Stimulated activated naive CD4-positive, alpha-beta T cell (primary cell): ENCODE data around the gene MAPK4.
"Not testable (repeated sequence)": the region's sequence is repeated elsewhere in the genome, so short reads cannot be mapped to it uniquely, and the experiment has no call there.

Experiments used
- DNase-seq, 6 experiments: peaks; one replicate each; lab custom pipeline; 2025; lab: John Stamatoyannopoulos, UW

The MAPK4 gene

DNA sequence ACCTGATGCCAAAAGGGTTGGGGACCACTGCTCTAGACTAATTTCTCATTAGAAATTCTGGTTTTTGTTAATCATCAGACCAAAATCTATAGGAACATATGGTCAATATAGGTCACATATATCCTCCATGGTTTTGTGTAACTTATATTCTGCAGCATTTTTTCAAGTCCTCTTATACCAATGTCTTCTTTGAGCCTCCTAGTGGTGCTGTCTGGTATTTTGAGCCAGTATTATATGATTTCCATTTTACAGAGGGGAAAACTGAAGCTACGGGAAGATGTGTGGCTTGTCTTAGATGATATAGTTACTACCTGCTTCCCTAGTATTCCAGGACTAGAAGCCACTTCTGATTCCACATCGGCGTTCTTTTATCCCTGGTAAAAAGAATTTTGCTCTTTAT lies 13.8 kb downstream of the MAPK4 start:
- DNase-seq: no peak

DNA sequence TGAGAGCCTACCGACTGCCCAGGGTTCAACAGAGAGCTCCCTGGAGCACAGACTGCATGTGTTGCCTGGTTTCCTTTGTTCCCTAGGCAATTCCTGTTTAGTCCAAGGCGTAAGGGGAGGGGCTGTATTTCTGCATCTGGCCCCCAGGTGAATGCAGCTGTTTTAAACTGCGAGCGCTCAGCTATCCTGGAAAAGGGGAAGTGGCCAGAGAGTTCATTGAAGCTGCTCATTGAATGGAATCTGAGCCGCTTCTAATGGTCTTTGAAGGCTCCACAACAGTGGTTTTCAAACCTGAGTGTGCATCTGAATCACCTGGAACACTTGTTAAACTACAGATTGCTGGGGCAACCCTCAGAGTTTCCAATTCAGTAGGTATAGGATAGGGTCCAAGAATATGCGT lies 18.1 kb downstream of the MAPK4 start:
- no peak for DNase-seq

DNA sequence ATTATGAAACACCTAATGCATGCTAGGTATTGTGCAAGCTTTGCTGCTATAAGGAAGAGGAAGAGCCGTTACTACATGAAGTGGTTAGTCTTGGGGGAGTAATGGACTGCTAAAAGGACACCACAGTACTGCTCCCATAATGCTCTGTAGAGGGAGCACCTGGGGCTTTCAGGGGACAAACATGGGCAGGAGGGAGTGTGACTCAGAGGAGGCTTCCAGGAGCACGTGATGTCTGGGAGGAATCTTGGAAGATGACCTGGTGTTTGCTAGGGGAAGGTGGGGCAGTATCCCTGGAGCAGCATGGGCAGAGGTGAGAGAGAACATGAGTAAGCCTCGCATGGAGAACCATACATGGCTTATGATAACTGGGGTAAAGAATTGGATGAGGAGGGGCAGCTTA lies 18.8 kb downstream of the MAPK4 start:
- DNase-seq: no peak

DNA sequence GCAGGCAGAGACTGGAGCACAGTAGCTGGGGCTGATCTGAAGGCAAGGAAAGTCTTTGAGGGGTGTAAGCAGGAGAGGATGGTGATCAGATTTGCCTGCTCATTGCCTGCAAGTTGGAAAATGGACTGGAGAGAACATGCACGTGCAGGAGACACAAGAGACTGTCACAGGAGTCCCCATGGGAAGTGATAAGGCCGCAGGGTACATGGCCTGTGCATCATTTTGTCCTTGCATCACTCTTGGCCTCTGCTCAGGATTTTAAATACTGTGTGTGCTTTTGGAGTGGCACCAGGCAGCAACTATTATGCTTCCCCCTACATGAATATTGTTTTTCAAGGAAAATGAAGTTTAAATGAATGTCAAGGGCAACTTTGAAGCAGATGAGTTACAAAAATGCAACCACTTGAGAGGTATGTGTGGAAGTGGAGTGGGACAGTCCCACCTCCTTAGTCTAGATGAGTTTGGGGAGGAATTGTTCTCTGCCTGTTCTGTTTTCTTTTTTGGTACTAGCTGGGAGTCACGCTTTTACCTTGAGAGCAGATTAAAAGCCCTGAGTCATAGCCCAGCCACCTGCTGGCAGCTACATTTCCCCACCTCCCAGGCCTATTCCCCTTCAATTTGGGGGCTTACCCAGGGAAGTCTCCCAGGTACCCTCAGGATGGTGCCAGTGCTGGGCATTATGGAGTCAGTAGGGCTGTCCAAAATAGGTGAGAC lies 19.3 kb downstream of the MAPK4 start:
- peak in 1 of 6 experiments; percentile 4 for DNase-seq

DNA sequence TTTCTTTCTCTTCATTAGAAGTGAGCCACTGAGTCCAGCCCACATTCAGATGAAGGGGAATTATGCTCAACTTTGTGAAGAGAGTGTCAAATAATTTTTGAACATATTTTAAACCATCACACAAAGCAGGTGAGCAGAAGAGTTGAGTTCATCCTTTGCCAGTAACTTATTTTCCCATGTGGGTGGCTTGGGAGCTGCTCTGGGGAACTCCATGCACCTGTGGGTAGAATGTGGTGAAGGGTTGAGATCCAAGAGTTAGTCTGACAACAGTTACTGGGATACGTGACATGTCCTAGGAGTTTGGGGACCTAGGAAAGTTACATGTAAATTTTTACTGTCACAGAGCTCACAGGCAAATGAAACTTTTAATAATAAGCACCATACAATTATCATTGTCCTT lies 21.6 kb downstream of the MAPK4 start:
- no peak for DNase-seq

DNA sequence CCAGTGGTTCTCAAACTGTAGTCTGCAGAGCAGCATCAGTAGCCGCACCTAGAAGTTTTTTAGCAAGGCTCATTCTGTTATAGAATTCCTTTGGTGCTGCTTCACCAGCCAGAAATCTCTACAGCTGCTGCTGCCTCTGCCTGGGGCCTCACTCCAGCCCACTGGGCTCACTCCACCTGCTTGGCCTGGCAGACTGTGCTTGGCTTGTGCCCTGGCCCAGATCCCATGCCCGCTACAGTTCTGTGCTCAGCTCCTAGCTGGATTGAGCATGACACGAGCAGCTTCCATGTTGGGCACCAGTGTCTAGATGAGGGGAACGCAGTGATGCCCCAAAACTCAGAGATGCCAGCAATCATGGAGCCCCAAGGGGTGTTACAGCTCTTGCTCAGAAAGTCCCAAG lies 22.6 kb downstream of the MAPK4 start:
- DNase-seq: no peak

DNA sequence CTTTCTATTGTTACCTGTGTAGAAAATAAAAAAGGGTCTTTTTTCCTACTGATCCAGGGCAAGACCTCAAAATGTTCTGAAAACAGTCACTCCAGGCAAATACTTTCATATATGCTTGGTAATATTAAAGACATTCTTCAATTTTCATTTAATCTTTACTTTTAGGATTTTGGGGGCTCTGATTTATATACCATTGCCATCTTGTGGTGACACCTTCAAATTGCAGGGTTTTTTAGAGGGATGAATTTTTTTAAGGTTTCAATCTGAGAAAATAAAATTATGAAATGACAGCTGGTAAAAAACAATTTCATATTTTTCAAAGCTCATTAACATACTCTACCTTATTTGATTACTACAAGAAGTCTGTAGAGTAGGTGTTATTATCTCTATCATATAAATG lies 26.8 kb downstream of the MAPK4 start:
- no peak for DNase-seq

DNA sequence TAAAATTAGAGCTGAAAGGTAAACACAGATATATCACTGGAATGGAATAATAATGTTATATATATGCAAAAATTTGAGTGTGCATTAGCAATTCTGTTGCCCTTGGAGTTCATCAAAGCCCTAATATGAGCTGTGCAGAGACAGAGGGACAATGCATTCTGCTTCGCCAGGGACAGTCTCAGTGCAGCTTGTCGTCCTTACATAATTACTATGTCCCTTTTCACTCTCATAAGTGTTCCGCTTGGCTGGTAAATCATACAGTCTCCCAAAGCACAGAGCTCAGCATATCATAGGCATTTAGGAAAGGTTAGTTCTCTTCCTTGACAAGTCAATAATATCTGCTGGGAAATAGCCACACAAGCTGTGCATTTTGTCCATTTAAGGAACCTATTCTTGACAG lies 30.7 kb downstream of the MAPK4 start:
- no peak for DNase-seq

DNA sequence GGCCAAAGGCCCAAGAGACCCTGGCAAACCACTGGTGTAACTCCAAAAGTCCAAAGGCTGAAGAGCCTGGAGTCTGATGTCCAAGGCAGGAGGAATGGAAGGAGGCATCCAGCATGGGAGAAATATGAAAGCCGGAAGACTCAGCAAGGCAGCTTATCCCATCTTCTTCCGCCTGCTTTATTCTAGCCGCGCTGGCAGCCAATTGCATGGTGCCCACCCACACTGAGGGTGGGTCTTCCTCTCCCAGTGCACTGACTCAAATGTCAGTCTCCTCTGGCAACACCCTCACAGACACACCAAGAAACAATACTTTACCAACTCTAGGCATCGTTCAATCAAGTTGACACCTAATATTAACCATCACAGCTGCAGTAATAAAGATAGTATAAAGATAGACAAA lies 34.1 kb downstream of the MAPK4 start:
- no peak for DNase-seq

DNA sequence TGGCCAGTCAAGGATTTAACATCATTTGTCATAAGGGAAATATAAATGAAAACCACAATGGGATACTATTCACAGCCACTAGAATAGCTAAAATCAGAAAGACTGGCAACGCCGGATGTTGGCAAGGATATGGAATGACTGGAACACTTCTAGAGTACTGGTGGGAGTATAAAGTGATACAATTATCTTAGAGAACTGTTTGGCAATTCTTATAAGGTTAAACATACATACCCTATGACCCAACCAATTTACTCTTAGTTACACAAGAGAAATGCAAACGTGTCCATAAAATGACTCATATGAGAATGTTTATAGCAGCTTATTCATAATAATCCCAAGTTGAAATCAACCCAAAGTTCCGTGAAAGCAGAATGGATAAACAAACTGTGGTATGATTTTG lies 35.1 kb downstream of the MAPK4 start:
- no peak for DNase-seq

DNA sequence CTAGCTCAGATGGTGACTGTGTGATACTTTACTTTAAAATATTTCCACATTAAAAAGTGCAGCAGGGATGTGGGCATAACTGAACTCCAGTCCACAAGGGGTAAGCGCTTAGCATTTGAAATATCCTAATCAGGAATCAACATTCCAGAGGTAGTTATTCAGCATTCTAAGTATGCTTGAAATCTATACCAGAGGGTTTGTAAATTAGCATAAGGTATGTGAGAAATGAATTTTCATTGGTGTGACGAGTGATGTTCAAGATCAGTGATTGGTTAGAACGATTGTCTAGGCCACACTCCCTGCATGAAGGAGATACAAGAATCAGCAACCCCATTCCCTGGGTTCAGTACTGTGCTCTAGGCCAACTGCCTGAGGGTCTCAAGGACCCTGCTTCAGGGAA lies 42.6 kb downstream of the MAPK4 start:
- DNase-seq: no peak

DNA sequence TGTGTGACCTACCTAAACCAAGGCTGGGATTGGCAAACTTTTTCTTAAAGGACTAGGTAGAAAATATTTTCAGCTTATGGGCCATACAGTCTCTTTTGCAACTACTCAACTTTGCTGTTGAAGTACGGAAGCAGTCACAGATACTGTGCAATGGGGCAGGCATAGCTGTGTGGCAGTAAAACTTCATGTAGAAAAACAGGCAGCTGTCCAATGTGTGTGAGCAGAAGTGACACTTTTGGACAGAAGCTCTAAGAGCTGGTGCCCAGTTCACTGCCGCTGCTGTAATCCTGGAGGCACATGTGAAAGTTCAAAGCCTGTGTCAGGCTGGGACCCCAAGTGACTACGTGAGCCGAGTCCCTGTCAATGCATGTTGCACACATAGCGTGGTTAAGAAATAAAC lies 46.7 kb downstream of the MAPK4 start:
- DNase-seq: no peak

DNA sequence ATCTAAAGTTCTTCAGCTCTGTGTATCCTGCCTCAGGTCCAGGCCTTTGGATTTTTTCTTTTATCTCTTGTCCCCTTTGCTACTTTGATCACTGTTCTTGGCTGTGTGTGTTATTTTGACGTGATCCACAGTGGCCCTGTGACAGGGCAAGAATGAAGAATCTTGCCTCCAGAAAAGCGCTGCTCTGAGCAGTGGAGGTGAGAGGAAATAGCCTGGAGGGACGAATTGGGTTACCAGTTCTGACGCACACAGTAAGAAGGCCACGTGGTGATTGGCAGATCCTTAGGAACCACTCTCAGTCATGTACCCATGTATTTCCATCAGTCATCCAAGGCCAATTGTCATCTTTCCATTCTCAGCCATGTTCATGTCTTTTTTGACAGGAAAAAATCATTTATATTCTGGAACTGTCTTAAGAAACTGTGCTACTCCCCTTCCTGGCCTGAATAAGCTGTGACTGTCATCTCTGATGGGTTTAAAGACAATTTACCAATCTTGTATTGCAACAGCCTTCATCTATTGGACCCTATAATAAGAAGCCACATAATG lies 47.6 kb downstream of the MAPK4 start:
- no peak for DNase-seq

DNA sequence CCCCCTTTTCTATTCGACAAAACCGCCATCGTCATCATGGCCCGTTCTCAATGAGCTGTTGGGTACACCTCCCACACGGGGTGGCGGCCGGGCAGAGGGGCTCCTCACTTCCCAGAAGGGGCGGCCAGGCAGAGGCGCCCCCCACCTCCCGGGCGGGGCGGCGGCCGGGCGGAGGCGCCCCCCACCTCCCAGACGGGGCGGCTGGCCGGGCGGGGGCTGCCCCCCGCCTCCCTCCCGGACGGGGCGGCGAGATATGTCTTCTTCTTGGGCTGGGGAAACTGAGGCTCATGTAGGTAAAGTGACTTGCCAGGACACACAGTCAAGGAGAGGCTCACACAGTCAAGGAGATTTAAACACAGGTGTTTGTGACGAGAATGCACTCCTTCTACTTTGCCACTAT lies 49.3 kb downstream of the MAPK4 start:
- DNase-seq: not testable (repeated sequence)

DNA sequence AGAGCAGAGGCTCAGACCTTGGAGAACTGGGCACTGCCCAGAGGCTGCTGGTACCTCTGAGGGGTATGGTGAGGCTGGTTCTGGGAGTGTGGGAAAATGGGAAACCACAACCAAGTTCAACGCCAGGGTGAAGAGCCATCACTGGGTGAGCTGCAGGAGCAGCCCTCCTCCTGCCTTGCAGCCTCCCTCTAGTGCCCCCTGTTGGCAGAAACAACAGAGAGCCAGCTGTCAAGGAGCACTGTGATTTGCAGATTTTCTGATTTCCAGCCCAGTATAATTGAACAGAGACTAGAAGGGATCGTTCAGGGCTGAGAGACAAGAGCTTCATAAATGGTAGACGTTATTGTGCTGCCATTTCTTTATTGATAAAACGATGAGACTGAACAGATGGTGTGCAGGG lies 50.5 kb downstream of the MAPK4 start:
- no peak for DNase-seq

DNA sequence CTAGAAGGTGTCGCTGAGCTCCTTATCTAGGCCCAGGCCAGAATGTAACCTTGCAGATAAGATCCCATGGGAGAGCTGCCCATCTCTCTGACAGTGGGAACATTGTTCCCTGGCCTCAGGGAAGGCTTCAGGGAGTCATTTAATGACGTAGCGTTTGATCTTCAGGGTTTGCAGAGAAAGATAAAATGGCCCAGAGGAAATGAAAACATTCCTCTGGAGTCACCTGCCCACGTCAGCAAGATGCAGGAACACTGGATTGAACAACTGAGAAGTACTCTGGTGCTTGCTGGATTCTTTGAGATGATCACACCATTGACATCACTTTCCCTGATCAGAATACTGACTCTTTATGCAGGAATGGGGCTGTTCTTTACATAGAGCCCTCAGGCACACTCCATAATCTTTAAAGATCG lies 51.6 kb downstream of the MAPK4 start:
- DNase-seq: no peak

DNA sequence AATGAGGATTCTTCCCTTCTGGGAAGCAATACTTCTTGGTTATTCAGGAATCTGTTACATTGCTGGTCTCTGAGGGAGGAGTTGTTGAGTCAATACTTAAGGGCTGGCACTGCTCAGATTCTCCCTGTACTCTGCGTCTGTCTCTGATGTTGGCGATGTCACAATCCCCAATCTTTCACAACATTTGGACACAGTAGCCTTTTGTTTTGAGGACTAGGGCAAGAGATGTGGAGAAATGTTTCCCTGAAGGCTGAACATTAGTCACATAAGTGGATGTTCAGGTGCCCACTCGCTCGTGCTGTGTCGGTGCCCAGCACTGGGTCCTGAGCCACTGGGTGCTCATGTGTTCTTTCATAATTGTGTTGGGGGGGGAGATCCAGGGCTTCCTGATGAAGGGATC lies 55.0 kb downstream of the MAPK4 start:
- no peak for DNase-seq

DNA sequence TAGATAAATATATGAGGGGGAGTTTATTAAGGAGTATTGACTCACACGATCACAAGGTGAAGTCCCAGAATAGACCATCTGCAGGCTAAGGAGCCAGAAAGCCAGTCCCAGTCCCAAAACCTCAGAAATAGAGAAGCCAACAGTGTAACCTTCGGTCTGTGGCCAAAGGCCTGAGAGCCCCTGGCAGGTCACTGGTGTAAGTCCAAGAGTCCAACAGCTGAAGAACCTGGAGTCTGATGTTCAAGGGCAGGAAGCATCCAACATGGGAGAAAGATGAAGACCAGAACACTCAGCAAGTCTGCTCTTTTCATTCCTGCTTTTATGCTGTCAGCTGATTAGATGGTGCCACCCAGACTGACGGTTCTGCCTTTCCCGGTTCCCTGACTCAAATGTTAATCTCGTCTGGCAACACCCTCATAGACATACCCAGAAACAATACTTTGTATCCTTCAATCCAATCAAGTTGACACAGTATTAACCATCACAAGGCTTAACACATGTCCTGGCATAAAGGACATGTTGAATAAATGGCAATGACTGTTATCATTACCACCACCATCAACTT lies 56.7 kb downstream of the MAPK4 start:
- no peak for DNase-seq

DNA sequence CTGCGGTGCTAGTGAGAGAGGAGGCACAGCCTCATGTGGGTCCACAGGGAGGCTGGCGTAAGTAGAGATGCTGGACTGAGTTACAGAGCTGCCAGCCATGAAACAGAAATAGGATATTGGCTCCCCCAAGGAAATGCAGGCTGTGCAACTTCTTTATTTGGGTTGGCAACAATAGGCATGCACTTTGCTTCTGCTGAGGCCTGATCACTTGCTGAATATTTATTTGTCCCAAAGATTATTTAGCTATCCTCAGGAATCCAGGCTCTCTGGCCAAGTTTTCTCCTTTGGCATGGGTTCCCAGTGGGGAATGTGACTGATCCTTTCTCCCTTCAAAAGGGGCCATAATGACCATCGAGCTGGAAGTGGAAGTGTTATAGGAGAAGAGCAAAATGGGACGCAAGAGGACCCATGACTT lies 60.0 kb downstream of the MAPK4 start:
- no peak for DNase-seq

DNA sequence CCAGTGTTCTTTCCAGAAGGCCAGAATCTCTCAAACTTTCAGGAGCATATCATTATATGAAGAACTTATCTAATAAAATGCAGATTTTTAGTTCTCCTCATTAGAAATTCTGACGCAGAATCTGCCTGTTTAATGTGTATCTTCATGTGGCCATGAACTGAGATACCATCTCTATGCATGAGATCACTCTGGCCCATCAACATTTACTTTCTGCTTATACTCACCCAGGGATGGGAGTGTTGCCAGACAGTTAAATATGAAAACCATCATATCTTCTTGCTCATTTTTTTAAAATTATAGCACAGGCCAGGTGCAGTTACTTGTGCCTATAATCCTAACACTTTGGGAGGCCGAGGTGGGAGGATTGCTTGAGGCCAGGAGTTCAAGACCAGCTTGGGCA lies 60.4 kb downstream of the MAPK4 start:
- no peak for DNase-seq

DNA sequence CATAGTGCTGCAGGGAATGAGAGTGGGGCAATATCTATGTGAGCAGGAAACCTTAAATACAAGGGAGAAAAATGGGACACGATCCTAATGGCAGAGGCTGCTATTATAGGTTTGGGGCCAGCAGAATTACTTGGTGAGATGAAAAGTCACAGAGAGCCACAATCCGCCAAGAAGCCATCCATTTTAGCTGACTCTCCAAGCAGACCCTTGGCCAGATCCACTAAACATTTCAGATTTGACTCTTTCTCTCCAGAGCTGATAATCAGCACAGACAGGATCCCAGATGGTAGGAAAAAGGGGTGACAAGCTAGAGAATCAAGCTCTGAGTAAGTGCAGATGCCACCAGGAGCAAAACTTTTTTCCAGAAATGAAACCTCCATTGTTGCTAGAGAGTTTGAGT lies 61.5 kb downstream of the MAPK4 start:
- no peak for DNase-seq

DNA sequence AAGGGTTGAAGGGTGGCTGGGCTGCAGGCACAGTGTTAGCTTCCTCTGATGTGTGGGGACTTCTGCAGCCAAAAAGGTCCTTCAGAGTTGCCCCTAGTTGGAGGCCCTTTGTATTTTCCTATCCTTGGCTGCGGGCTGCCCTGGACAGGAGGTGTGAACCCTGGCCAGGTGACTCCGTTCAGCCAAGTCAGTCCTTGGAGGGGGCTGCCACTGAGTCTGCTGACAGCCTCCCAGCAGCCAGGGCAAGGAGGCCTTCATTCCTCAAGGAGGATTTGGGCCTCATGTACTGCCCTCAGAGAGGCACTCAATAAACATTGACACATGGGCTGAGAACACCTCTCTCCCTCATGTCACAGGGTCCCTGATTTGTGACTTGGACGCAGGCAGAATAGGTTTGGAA lies 62.4 kb downstream of the MAPK4 start:
- no peak for DNase-seq

DNA sequence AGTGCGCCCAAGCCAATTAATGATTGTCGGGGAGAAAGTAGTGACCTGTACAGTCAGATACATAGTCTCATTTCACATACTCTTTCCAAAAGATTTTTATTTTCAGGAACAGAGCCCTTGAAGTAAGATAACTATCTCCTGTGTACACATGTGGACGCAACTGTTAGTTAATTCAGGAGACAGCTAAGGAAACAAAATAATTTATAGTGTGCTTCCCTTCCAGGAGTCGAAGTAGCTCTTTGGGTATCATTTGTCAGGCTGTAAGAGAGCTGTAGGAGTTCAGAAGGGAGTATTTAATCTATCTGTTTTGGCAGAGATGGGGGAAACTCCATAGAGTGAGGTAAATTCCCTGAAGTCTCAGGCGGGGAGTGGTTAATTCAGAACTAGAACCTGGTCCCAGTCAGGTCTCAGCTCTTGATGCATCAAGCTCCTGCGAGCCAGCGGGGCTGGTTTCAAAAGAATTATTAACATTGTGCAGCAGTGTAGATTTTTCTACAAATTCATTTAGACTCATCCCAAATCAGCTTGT lies 63.0 kb downstream of the MAPK4 start:
- DNase-seq: no peak
